Activated CD8-positive, alpha-beta T cell treated with anti-CD3 and anti-CD28 coated beads for 36 hours (primary cell): ENCODE measurements around the gene RNLS. TPM values are rescaled to one million over a fixed set of nuclear protein-coding genes. Genes with fewer than 3 reads are reported as not detected.

Source experiments
- ATAC-seq: fragments of 200-7000 bp; cut with Tn5 transposase; one replicate; pipeline ENCODE4 v1.10.0; 2021; ENCODE audit warnings: mild to moderate bottlenecking, moderate library complexity
- CTCF ChIA-PET: fragments of 350-600 bp; sonication (Branson Sonifier 250); formaldehyde crosslinking; loops from one replicate; lab custom pipeline; 2021; ENCODE audit warnings: antibody characterized with exemption; lab: Charles Lee
- POLR2A ChIA-PET: fragments of 350-600 bp; sonication (Branson Sonifier 250); formaldehyde crosslinking; loops from one replicate; lab custom pipeline; 2021; ENCODE audit warnings: antibody characterized with exemption; lab: Charles Lee
- DNase-seq: peaks from one replicate; pipeline ENCODE4 v3.0.0-alpha.2; 2020
- H3K27ac Mint-ChIP-seq: one replicate; pipeline ENCODE4 v1.8.0; 2021; ENCODE audit warnings: mild to moderate bottlenecking, mixed read lengths
- H3K27me3 Mint-ChIP-seq: one replicate; pipeline ENCODE4 v1.8.0; 2021; ENCODE audit warnings: mixed read lengths
- H3K36me3 Mint-ChIP-seq: one replicate; pipeline ENCODE4 v1.8.0; 2021; ENCODE audit warnings: low read depth, mixed read lengths
- H3K4me1 Mint-ChIP-seq: one replicate; pipeline ENCODE4 v1.8.0; 2021; ENCODE audit warnings: low read depth, mixed read lengths
- H3K4me3 Mint-ChIP-seq: one replicate; pipeline ENCODE4 v1.8.0; 2021; ENCODE audit warnings: mild to moderate bottlenecking, moderate library complexity, mixed read lengths
- H3K9me3 Mint-ChIP-seq: one replicate; pipeline ENCODE4 v1.8.0; 2021; ENCODE audit warnings: mixed read lengths
- CTCF ChIP-seq: fragments of 200-600 bp; IDR thresholded peaks from one replicate; pipeline ENCODE4 v1.8.0; 2022; ENCODE audit warnings: antibody characterized with exemption, mild to moderate bottlenecking
- intact Hi-C: fragments of 100-400 bp; cut with micrococcal nuclease; formaldehyde crosslinking; loops from one replicate; pipeline ENCODE4 v1.10.0; 2022
- total RNA-seq, 2 experiments: library from RNA; stranded (reverse); gene quantifications; one replicate each; pipeline ENCODE4 v1.2.3, GENCODE V29; 2021

RNLS gene
- total RNA-seq, 2 experiments from 2014 or later = 4.5 TPM

- H3K36me3 Mint-ChIP-seq = no peaks in the 10 kb centered on the region
- peaks cover 5% of the 10 kb centered on the region for H3K4me1 Mint-ChIP-seq
- no peak overlapping the region for H3K4me3 Mint-ChIP-seq
- TF ChIP-seq CTCF = no peak
- no peak overlapping the region for H3K27ac Mint-ChIP-seq
- DNase-seq (no peak), ATAC-seq (no peak)
- H3K27me3 Mint-ChIP-seq = no peaks in the 10 kb centered on the region
- intact Hi-C loops = no loop called here
- CTCF ChIA-PET = interaction anchor here (1.2 kb wide), 1 partner anchor 24 kb away, joined by 3 read pairs; no protein-coding TSS in a partner anchor
- POLR2A ChIA-PET = no interaction called here
- H3K9me3 Mint-ChIP-seq = no peaks in the 10 kb centered on the region
Measured at GRCh38 chr10:88413412-88413811, 169.7 kb downstream of the RNLS start.

GRCh38 chr10:88411772-88412349, 171.3 kb downstream of the RNLS start:
- CTCF ChIA-PET = no interaction called here
- DNase-seq (peak; percentile 12), ATAC-seq (no peak)
- intact Hi-C loops = no loop called here
- H3K27me3 Mint-ChIP-seq = no peaks in the 10 kb centered on the region
- TF ChIP-seq CTCF = no peak
- H3K4me3 Mint-ChIP-seq = no peak overlapping the region
- H3K9me3 Mint-ChIP-seq = no peaks in the 10 kb centered on the region
- no peak overlapping the region for H3K27ac Mint-ChIP-seq
- no peaks in the 10 kb centered on the region for H3K36me3 Mint-ChIP-seq
- H3K4me1 Mint-ChIP-seq = peaks cover 5% of the 10 kb centered on the region
- POLR2A ChIA-PET = no interaction called here

GRCh38 chr10:88409824-88410223, 173.3 kb downstream of the RNLS start:
- Mint-ChIP-seq H3K27me3 (no peaks in the 10 kb centered on the region), H3K27ac (no peak overlapping the region), H3K36me3 (no peaks in the 10 kb centered on the region), H3K4me3 (no peak overlapping the region), H3K9me3 (peaks cover 3% of the 10 kb centered on the region), H3K4me1 (peaks cover 5% of the 10 kb centered on the region)
- ChIA-PET POLR2A (no interaction called here), CTCF (interaction anchor here (0.9 to 1.0 kb wide), 2 partner anchors 23 to 173 kb away, joined by 3 to 4 read pairs; partner anchors contain the start of gene RNLS)
- intact Hi-C loops = no loop called here
- DNase-seq (no peak), ATAC-seq (no peak)
- no peak for TF ChIP-seq CTCF

GRCh38 chr10:88409236-88409635, 173.9 kb downstream of the RNLS start:
- Mint-ChIP-seq H3K27me3 (no peaks in the 10 kb centered on the region), H3K36me3 (no peaks in the 10 kb centered on the region), H3K27ac (no peak overlapping the region), H3K4me1 (peaks cover 5% of the 10 kb centered on the region), H3K4me3 (no peak overlapping the region), H3K9me3 (peaks cover 3% of the 10 kb centered on the region)
- ChIA-PET CTCF (interaction anchor here (0.9 to 1.0 kb wide), 2 partner anchors 22 to 174 kb away, joined by 3 to 4 read pairs; partner anchors contain the start of gene RNLS), POLR2A (no interaction called here)
- DNase-seq = no peak
- intact Hi-C loops = no loop called here
- no peak for TF ChIP-seq CTCF
- ATAC-seq = peak; percentile 87

- Mint-ChIP-seq H3K27me3 (no peaks in the 10 kb centered on the region), H3K36me3 (no peaks in the 10 kb centered on the region), H3K27ac (no peak overlapping the region), H3K9me3 (peaks cover 3% of the 10 kb centered on the region), H3K4me3 (no peak overlapping the region), H3K4me1 (peaks cover 5% of the 10 kb centered on the region)
- ChIA-PET POLR2A (interaction anchor here (0.5 to 0.7 kb wide), 3 partner anchors 11 to 709 kb away, joined by 3 read pairs; no protein-coding TSS in a partner anchor), CTCF (no interaction called here)
- TF ChIP-seq CTCF = no peak
- ATAC-seq (no peak), DNase-seq (no peak)
- intact Hi-C loops = no loop called here
Measured at GRCh38 chr10:88408096-88408495, 175.0 kb downstream of the RNLS start.
